ENCODE data around the gene CKAP4. TPM values are rescaled to one million over a fixed set of nuclear protein-coding genes. Genes with fewer than 3 reads are reported as not detected.

CKAP4 gene
- total RNA-seq, 2 experiments from 2014 or later: 14.7 to 15.7 TPM

DNA sequence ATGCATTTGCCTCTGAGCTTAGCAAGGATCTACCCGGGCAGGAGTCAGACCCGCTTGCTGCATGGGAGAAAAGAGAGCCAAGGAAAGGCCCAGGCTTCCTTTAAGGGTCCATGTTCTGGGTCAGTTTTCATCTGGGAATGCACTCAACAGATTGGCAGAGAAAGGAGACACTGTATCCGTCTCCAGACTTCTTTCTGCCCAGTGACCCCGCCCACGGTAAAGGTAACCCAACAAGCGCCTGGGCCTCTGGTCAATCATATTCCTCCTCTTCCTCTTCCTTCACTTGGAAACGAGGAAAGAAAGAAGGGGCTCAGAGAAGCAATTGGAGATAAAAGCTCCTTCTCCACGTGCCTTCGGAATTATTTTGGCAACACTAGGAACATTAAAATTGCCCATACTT lies 27.6 kb upstream of the CKAP4 start:
- ATAC-seq (ENCODE audit: poor library complexity) (no peak), DNase-seq (no peak)
- Histone ChIP-seq H3K9me3 (ENCODE audit: control insufficient read depth in 1 of 2, insufficient read depth in 1 of 2, low read length in 2 of 2) (no peaks in the 10 kb centered on the region), H3K27me3 (ENCODE audit: control insufficient read depth in 1 of 2, insufficient read depth in 2 of 2, low read length in 2 of 2) (no peaks in the 10 kb centered on the region), H3K4me3 (ENCODE audit: low read length) (no peak overlapping the region), H3K27ac (ENCODE audit: low read depth in 1 of 2, low read length in 2 of 2) (no peak overlapping the region), H3K36me3 (ENCODE audit: insufficient read depth, low read length) (no peaks in the 10 kb centered on the region), H3K4me1 (ENCODE audit: insufficient read depth, low read length) (no peaks in the 10 kb centered on the region)
- Mint-ChIP-seq H3K9me3 (no peaks in the 10 kb centered on the region), H3K27me3 (no peaks in the 10 kb centered on the region), H3K27ac (no peak overlapping the region), H3K36me3 (ENCODE audit: low read depth) (no peaks in the 10 kb centered on the region), H3K4me3 (no peak overlapping the region), H3K4me1 (ENCODE audit: low read depth) (no peaks in the 10 kb centered on the region)
- intact Hi-C loops (cut with DNase I, micrococcal nuclease): no loop called here
- ChIA-PET CTCF (no interaction called here), POLR2A (interaction anchor here (2.2 kb wide), 1 partner anchor 26 kb away, joined by 7 read pairs; no protein-coding TSS in a partner anchor)
- TF ChIP-seq, protein P1, sequence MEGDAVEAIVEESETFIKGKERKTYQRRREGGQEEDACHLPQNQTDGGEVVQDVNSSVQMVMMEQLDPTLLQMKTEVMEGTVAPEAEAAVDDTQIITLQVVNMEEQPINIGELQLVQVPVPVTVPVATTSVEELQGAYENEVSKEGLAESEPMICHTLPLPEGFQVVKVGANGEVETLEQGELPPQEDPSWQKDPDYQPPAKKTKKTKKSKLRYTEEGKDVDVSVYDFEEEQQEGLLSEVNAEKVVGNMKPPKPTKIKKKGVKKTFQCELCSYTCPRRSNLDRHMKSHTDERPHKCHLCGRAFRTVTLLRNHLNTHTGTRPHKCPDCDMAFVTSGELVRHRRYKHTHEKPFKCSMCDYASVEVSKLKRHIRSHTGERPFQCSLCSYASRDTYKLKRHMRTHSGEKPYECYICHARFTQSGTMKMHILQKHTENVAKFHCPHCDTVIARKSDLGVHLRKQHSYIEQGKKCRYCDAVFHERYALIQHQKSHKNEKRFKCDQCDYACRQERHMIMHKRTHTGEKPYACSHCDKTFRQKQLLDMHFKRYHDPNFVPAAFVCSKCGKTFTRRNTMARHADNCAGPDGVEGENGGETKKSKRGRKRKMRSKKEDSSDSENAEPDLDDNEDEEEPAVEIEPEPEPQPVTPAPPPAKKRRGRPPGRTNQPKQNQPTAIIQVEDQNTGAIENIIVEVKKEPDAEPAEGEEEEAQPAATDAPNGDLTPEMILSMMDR (IDR thresholded peaks at IDR 0.05): no peak

- Histone ChIP-seq H3K4me1 (ENCODE audit: insufficient read depth, low read length) (no peaks in the 10 kb centered on the region), H3K4me3 (ENCODE audit: low read length) (no peak overlapping the region), H3K27me3 (ENCODE audit: control insufficient read depth in 1 of 2, insufficient read depth in 2 of 2, low read length in 2 of 2) (no peaks in the 10 kb centered on the region), H3K36me3 (ENCODE audit: insufficient read depth, low read length) (no peaks in the 10 kb centered on the region), H3K27ac (ENCODE audit: low read depth in 1 of 2, low read length in 2 of 2) (no peak overlapping the region), H3K9me3 (ENCODE audit: control insufficient read depth in 1 of 2, insufficient read depth in 1 of 2, low read length in 2 of 2) (no peaks in the 10 kb centered on the region)
- Mint-ChIP-seq H3K9me3 (no peaks in the 10 kb centered on the region), H3K27me3 (no peaks in the 10 kb centered on the region), H3K27ac (no peak overlapping the region), H3K4me1 (ENCODE audit: low read depth) (no peaks in the 10 kb centered on the region), H3K36me3 (ENCODE audit: low read depth) (no peaks in the 10 kb centered on the region), H3K4me3 (no peak overlapping the region)
- DNase-seq (no peak), ATAC-seq (ENCODE audit: poor library complexity) (no peak)
- ChIA-PET POLR2A (interaction anchor here (2.2 kb wide), 1 partner anchor 27 kb away, joined by 7 read pairs; no protein-coding TSS in a partner anchor), CTCF (no interaction called here)
- intact Hi-C loops (cut with DNase I, micrococcal nuclease): no loop called here
- TF ChIP-seq, protein P1 (IDR thresholded peaks at IDR 0.05): no peak
These were observed 26.8 kb upstream of the CKAP4 start for GRCh38 chr12:106274575-106275121.

DNA sequence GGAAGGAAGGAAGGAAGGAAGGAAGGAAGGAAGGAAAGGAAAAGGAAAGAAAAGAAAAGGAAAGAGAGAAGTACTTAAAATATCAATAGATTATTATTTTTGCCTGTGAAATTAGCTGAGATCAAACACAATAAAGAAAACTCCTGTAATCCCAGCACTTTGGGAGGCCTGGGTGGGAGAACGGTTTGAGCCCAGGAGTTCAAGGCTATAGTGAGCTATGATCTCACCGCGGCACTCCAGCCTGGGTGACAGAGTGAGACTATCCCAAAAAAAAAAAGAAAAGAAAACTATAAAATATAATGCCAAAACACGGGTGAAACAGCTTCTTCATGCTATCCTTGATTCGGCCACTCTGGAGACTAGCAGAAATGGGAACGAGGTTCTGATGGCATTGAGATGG lies 26.2 kb upstream of the CKAP4 start:
- Histone ChIP-seq H3K27ac (ENCODE audit: low read depth in 1 of 2, low read length in 2 of 2) (no peak overlapping the region), H3K4me1 (ENCODE audit: insufficient read depth, low read length) (peaks cover under 1% of the 10 kb centered on the region), H3K4me3 (ENCODE audit: low read length) (no peak overlapping the region), H3K36me3 (ENCODE audit: insufficient read depth, low read length) (no peaks in the 10 kb centered on the region), H3K9me3 (ENCODE audit: control insufficient read depth in 1 of 2, insufficient read depth in 1 of 2, low read length in 2 of 2) (no peaks in the 10 kb centered on the region), H3K27me3 (ENCODE audit: control insufficient read depth in 1 of 2, insufficient read depth in 2 of 2, low read length in 2 of 2) (no peaks in the 10 kb centered on the region)
- Mint-ChIP-seq H3K36me3 (ENCODE audit: low read depth) (no peaks in the 10 kb centered on the region), H3K4me1 (ENCODE audit: low read depth) (no peaks in the 10 kb centered on the region), H3K9me3 (no peaks in the 10 kb centered on the region), H3K27ac (no peak overlapping the region), H3K27me3 (no peaks in the 10 kb centered on the region), H3K4me3 (no peak overlapping the region)
- ATAC-seq (ENCODE audit: poor library complexity) (no peak), DNase-seq (no peak)
- CTCF ChIA-PET: interaction anchor here (1.5 kb wide), 1 partner anchor 9 kb away, joined by 3 read pairs; no protein-coding TSS in a partner anchor
- POLR2A ChIA-PET: interaction anchor here (2.2 kb wide), 1 partner anchor 27 kb away, joined by 7 read pairs; no protein-coding TSS in a partner anchor
- TF ChIP-seq, protein P1 (IDR thresholded peaks at IDR 0.05): no peak
- intact Hi-C loops (cut with DNase I, micrococcal nuclease): no loop called here

All from CD4-positive, alpha-beta T cell (primary cell).